Mucosa of stomach (tissue), 1 donor: ENCODE measurements around the gene HTRA3.

Source experiments
- H3K27me3 ChIP-seq: one replicate; pipeline ENCODE4 v1.7.0; 2013; ENCODE audit warnings: mild to moderate bottlenecking, low read length; ENCODE audit not compliant: control insufficient read depth, insufficient read depth
- H3K36me3 ChIP-seq: one replicate; pipeline ENCODE4 v1.7.0; 2013; ENCODE audit warnings: low read length; ENCODE audit not compliant: control insufficient read depth, insufficient read depth
- H3K4me1 ChIP-seq: one replicate; pipeline ENCODE4 v1.7.0; 2013; ENCODE audit warnings: mild to moderate bottlenecking, low read length; ENCODE audit not compliant: control insufficient read depth, insufficient read depth
- H3K4me3 ChIP-seq: one replicate; pipeline ENCODE4 v1.7.0; 2013; ENCODE audit warnings: low read length
- H3K9ac ChIP-seq: one replicate; pipeline ENCODE4 v1.7.0; 2013; ENCODE audit warnings: mild to moderate bottlenecking, low read length, moderate library complexity
- H3K9me3 ChIP-seq: one replicate; pipeline ENCODE4 v1.7.0; 2013; ENCODE audit warnings: mild to moderate bottlenecking, low read length, moderate library complexity; ENCODE audit not compliant: control insufficient read depth
- donor health status: Pancreatic carcinoma.

Gene HTRA3

GRCh38 chr4:8301851-8302730 lies 32.5 kb downstream of the HTRA3 start:
- H3K36me3 ChIP-seq: no peaks in the 10 kb centered on the region
- no peaks in the 10 kb centered on the region for H3K9me3 ChIP-seq
- H3K4me1 ChIP-seq: no peaks in the 10 kb centered on the region
- H3K9ac ChIP-seq: no peak overlapping the region
- no peak overlapping the region for H3K4me3 ChIP-seq
- no peaks in the 10 kb centered on the region for H3K27me3 ChIP-seq

DNA sequence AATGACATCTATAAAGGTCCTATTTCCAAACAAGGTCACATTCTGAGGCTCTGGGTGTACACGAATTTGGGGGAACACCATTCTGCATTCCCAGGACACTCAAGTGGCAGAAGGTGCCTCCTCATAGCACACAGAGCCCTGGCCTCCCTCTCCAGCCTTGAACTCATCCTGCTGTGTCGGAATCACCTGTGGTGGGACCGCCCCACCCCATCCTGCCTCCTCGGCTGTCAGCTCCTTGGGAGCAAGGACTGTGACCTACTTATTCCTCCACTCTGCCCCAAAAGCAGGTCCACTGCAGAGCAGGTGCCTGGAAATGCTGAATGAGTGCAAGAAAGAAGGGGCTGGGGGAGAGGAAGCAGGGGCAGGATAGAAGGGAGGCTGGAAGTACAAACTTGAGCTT lies 33.5 kb downstream of the HTRA3 start:
- Histone ChIP-seq H3K36me3 (no peaks in the 10 kb centered on the region), H3K4me1 (no peaks in the 10 kb centered on the region), H3K9me3 (no peaks in the 10 kb centered on the region), H3K9ac (no peak overlapping the region), H3K4me3 (no peak overlapping the region), H3K27me3 (no peaks in the 10 kb centered on the region)

DNA sequence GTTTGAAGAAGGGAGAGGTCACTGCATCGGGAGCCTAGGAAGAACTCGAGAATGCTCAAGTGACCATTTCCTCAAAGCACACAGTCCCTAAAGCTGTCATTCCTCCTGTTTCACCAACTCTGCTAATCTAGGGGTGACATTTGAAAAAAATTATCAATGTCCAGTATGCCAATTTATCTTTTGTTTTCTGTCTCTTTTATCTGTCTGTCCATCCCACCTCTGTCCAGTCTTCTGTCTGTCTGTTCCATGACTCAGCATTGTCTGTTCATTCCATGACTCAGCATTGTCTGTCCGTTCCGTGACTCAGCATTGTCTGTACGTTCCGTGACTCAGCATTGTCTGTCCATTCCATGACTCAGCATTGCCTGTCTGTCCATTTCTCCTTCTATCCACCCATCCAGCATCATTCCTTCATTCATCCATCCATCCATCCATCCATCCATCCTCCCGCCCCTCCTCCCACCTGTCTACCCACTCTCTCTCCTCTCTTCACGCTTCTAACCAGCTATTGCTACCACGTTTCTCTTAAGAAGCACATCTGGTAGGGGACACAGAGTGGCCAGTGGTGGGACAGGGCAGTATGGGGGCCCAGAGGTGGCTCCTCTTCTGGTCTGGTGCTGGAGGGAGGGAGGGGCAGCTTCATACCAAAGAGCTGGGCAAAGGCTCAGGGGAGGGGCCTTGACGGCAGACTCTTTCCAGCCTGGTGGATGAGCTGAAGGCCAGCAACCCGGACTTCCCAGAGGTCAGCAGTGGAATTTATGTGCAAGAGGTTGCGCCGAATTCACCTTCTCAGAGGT lies 34.1 kb downstream of the HTRA3 start:
- Histone ChIP-seq H3K9ac (no peak overlapping the region), H3K27me3 (no peaks in the 10 kb centered on the region), H3K4me1 (no peaks in the 10 kb centered on the region), H3K36me3 (no peaks in the 10 kb centered on the region), H3K4me3 (no peak overlapping the region), H3K9me3 (no peaks in the 10 kb centered on the region)

DNA sequence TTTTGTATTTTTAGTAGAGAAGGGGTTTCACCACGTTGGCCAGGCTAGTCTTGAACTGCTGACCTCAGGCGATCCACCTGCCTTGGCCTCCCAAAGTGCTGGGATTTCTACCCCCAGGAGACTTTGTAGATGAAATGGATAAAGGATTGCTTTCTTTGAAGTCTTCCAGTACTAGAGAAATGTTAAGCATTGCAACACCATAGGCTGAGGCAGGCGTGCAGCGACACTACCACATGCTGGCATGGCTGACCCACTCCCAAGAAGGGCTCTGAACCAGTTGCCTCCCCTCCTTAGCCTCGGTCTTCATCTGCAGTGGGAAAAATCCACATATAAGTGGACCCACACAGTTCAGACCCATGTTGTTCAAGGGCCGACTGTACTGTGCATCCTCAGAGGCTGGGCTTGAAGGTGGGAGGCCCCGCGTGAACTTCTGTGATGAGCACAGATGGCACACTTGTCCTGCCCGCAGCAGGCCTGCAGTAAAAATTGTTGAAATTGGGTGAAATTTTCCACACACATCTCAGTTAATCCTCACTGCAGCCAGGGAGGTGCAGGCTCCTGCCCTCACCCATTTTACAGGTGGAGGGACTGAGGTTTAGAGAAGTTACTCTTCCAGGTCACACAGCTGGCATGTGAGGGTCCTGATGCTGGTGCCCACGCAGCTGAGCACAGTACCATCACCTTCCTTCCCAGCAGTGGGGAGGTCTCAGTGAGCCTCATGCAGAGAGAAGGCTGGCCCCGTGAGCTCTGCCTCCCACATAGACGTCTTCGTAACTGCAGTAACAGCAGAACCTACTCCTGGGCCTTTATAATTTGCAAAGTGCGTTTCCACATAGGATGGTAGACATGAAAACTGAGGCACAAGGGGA lies 35.5 kb downstream of the HTRA3 start:
- Histone ChIP-seq H3K36me3 (no peaks in the 10 kb centered on the region), H3K9me3 (no peaks in the 10 kb centered on the region), H3K4me1 (no peaks in the 10 kb centered on the region), H3K4me3 (no peak overlapping the region), H3K9ac (no peak overlapping the region), H3K27me3 (peaks cover 4% of the 10 kb centered on the region)

DNA sequence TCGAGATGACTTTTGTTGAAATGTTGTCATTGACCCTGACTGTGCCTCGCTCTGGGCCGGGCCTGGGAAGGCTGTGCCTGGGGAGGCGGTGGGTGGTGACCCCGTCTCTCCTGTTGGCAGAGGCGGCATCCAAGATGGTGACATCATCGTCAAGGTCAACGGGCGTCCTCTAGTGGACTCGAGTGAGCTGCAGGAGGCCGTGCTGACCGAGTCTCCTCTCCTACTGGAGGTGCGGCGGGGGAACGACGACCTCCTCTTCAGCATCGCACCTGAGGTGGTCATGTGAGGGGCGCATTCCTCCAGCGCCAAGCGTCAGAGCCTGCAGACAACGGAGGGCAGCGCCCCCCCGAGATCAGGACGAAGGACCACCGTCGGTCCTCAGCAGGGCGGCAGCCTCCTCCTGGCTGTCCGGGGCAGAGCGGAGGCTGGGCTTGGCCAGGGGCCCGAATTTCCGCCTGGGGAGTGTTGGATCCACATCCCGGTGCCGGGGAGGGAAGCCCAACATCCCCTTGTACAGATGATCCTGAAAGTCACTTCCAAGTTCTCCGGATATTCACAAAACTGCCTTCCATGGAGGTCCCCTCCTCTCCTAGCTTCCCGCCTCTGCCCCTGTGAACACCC lies 36.4 kb downstream of the HTRA3 start:
- peaks cover 5% of the 10 kb centered on the region for H3K27me3 ChIP-seq
- H3K4me1 ChIP-seq: no peaks in the 10 kb centered on the region
- H3K4me3 ChIP-seq: no peak overlapping the region
- no peaks in the 10 kb centered on the region for H3K9me3 ChIP-seq
- H3K9ac ChIP-seq: no peak overlapping the region
- H3K36me3 ChIP-seq: no peaks in the 10 kb centered on the region

DNA sequence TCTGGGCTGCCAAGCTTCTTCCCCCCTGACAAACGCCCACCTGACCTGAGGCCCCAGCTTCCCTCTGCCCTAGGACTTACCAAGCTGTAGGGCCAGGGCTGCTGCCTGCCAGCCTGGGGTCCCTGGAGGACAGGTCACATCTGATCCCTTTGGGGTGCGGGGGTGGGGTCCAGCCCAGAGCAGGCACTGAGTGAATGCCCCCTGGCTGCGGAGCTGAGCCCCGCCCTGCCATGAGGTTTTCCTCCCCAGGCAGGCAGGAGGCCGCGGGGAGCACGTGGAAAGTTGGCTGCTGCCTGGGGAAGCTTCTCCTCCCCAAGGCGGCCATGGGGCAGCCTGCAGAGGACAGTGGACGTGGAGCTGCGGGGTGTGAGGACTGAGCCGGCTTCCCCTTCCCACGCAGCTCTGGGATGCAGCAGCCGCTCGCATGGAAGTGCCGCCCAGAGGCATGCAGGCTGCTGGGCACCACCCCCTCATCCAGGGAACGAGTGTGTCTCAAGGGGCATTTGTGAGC lies 37.0 kb downstream of the HTRA3 start:
- Histone ChIP-seq H3K4me1 (no peaks in the 10 kb centered on the region), H3K36me3 (no peaks in the 10 kb centered on the region), H3K27me3 (peaks cover 5% of the 10 kb centered on the region), H3K4me3 (no peak overlapping the region), H3K9me3 (no peaks in the 10 kb centered on the region), H3K9ac (no peak overlapping the region)

DNA sequence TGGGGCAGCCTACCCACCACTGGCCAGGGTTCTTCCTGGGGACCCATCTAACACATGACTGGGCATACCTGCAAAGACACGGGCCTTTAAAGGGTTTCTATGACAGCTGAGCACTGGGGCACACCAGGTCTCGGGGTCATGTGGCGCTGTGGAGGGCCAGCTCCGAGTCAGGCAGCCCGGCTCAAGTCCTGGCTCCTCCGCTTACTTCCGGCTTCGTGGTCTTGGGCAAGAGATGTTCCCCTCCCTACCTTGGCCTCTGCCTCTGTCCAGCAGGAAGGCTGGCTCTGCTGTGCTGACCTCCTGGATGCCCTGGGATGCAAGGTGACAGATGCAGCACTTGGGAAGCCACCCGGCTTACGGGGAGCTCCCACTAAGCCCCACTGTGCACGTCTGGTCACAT lies 37.6 kb downstream of the HTRA3 start:
- Histone ChIP-seq H3K36me3 (no peaks in the 10 kb centered on the region), H3K4me3 (no peak overlapping the region), H3K9me3 (no peaks in the 10 kb centered on the region), H3K9ac (no peak overlapping the region), H3K4me1 (no peaks in the 10 kb centered on the region), H3K27me3 (peaks cover 5% of the 10 kb centered on the region)

GRCh38 chr4:8307714-8308113 lies 38.2 kb downstream of the HTRA3 start:
- Histone ChIP-seq H3K9me3 (no peaks in the 10 kb centered on the region), H3K4me3 (no peak overlapping the region), H3K36me3 (no peaks in the 10 kb centered on the region), H3K9ac (no peak overlapping the region), H3K4me1 (no peaks in the 10 kb centered on the region), H3K27me3 (peaks cover 5% of the 10 kb centered on the region)

DNA sequence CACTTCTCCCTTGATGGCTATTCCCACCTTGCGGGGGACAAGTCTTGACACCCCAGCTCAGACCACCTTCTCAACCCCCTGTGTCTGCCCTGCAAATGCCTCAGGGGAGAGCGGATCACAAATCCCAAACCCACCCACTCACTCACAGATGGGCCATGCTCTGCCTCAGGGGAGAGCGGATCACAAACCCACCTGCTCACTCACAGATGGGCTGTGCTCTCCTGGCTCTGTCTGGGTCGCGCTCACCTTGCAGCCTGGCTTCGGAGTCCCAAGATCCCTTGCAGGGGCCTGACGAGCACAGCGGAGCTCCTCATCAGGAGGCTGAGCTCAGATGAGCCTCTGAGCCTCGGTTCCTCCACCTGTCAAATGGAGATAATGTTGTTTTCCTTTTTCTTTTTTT lies 38.6 kb downstream of the HTRA3 start:
- Histone ChIP-seq H3K36me3 (no peaks in the 10 kb centered on the region), H3K9me3 (no peaks in the 10 kb centered on the region), H3K9ac (no peak overlapping the region), H3K27me3 (peaks cover 5% of the 10 kb centered on the region), H3K4me1 (no peaks in the 10 kb centered on the region), H3K4me3 (no peak overlapping the region)

- H3K9ac ChIP-seq: no peak overlapping the region
- no peak overlapping the region for H3K4me3 ChIP-seq
- H3K4me1 ChIP-seq: no peaks in the 10 kb centered on the region
- H3K27me3 ChIP-seq: peaks cover 5% of the 10 kb centered on the region
- H3K9me3 ChIP-seq: no peaks in the 10 kb centered on the region
- no peaks in the 10 kb centered on the region for H3K36me3 ChIP-seq
Measured at GRCh38 chr4:8308856-8309771, 39.6 kb downstream of the HTRA3 start.
